GM19351 (cell line): ENCODE data around the gene ABHD10.

Source experiments
- ATAC-seq: cut with Tn5 transposase; IDR thresholded peaks from one replicate; pipeline ENCODE4 v1.9.1; 2021; ENCODE audit warnings: mild to moderate bottlenecking, moderate library complexity; ENCODE audit not compliant: unreplicated experiment

Gene ABHD10

GRCh38 chr3:111999484-112000324 is 20.9 kb downstream of the ABHD10 start:
- ATAC-seq: no peak

GRCh38 chr3:112000367-112000771 is 21.5 kb downstream of the ABHD10 start:
- no peak for ATAC-seq

- ATAC-seq: no peak
Measured at GRCh38 chr3:112000966-112001365, 22.1 kb downstream of the ABHD10 start.

GRCh38 chr3:112001526-112001925 is 22.7 kb downstream of the ABHD10 start:
- no peak for ATAC-seq

- no peak for ATAC-seq
Measured at GRCh38 chr3:112002096-112002971, 23.5 kb downstream of the ABHD10 start.

- ATAC-seq: no peak
Measured at GRCh38 chr3:112003321-112004080, 24.7 kb downstream of the ABHD10 start.

- ATAC-seq: no peak
Measured at GRCh38 chr3:112004187-112004586, 25.4 kb downstream of the ABHD10 start.

GRCh38 chr3:112004669-112005068 is 25.8 kb downstream of the ABHD10 start:
- no peak for ATAC-seq

GRCh38 chr3:112005091-112005672 is 26.4 kb downstream of the ABHD10 start:
- no peak for ATAC-seq

GRCh38 chr3:112007633-112008032 is 28.8 kb downstream of the ABHD10 start:
- no peak for ATAC-seq

GRCh38 chr3:112009670-112010069 is 30.8 kb downstream of the ABHD10 start:
- ATAC-seq: no peak

GRCh38 chr3:112010636-112011035 is 31.8 kb downstream of the ABHD10 start:
- no peak for ATAC-seq

- ATAC-seq: no peak
Measured at GRCh38 chr3:112011376-112011940, 32.6 kb downstream of the ABHD10 start.

GRCh38 chr3:112012205-112012992 is 33.6 kb downstream of the ABHD10 start:
- no peak for ATAC-seq

GRCh38 chr3:112013058-112013783 is 34.4 kb downstream of the ABHD10 start:
- ATAC-seq: peak; percentile 94

- ATAC-seq: peak; percentile 29
Measured at GRCh38 chr3:112013784-112014143, 34.9 kb downstream of the ABHD10 start.

- ATAC-seq: no peak
Measured at GRCh38 chr3:112017091-112017490, 38.3 kb downstream of the ABHD10 start.

- no peak for ATAC-seq
Measured at GRCh38 chr3:112018712-112019111, 39.9 kb downstream of the ABHD10 start.

- no peak for ATAC-seq
Measured at GRCh38 chr3:112019716-112020115, 40.9 kb downstream of the ABHD10 start.
